K562 (cell line): ENCODE results near the gene ENPP5. TPM values are rescaled to one million over a fixed set of nuclear protein-coding genes. Genes with fewer than 3 reads are reported as not detected.

Experiments
- ATAC-seq: fragments of 200-7000 bp; cut with Tn5 transposase; 3 replicates; pipeline ENCODE4 v1.9.1; 2020; ENCODE audit warnings: moderate library complexity
- BruUV-seq: library from RNA; stranded (reverse); fragments of 400-500 nt; replicated peaks from 2 replicates; lab custom pipeline; 2021; lab: Mats Ljungman, UMichigan
- CTCF ChIA-PET: fragments of 300-600 bp; formaldehyde crosslinking; extraction: SDS; loops from one replicate; lab custom pipeline; 2021; ENCODE audit warnings: low intra/inter-chr PET ratio; lab: Yijun Ruan, JAX
- POLR2A ChIA-PET: fragments of 300-600, 350-650 bp; sonication (Branson Sonifier 250); formaldehyde crosslinking; extraction: SDS; loops from one replicate; lab custom pipeline; 2021; ENCODE audit warnings: antibody characterized with exemption, inconsistent platforms; lab: Yijun Ruan, JAX
- DNase-seq, 4 experiments: peaks; one replicate each; pipeline versions ENCODE4 v3.0.0 to v3.0.0-alpha.2; 2011 to 2018; ENCODE audit warnings: low spot score in 3 of 4, mixed read lengths in 3 of 4; ENCODE audit errors: extremely low read depth in 1 of 4
- FAIRE-seq: peaks from 2 replicates; lab custom pipeline; 2011; peaks lifted over from hg19 to GRCh38; lab: Jason Lieb, UNC
- H2AFZ ChIP-seq: 2 replicates; pipeline ENCODE4 v1.6.0; 2011; ENCODE audit warnings: low read depth, low read length, control low read depth, inconsistent platforms
- H3K27ac ChIP-seq: fragments of 200-600 bp; 3 replicates; pipeline ENCODE4 v1.8.0; 2011; ENCODE audit warnings: low read depth, mild to moderate bottlenecking, control low read depth, inconsistent platforms, low read length, moderate library complexity, mixed read lengths; ENCODE audit errors: extremely low read depth
- H3K27me3 ChIP-seq, 2 experiments: fragments of 300-600 bp in 1 of 2; 2 replicates in 1 of 2; 3 replicates in 1 of 2; pipeline versions ENCODE4 v1.6.0 to v1.8.0; 2011; ENCODE audit warnings: inconsistent platforms in 2 of 2, low read length in 2 of 2, mild to moderate bottlenecking in 1 of 2, mixed read lengths in 1 of 2, moderate library complexity in 1 of 2; ENCODE audit not compliant: control insufficient read depth in 2 of 2, insufficient read depth in 2 of 2
- H3K36me3 ChIP-seq: fragments of 300-600 bp; 3 replicates; pipeline ENCODE4 v1.8.0; 2011; ENCODE audit warnings: mild to moderate bottlenecking, low read length, inconsistent platforms; ENCODE audit not compliant: control insufficient read depth, insufficient read depth
- H3K4me1 ChIP-seq, 2 experiments: fragments of 200-600 bp in 1 of 2; replicated peaks in 1 of 2; 2 replicates in 1 of 2; 3 replicates in 1 of 2; pipeline versions ENCODE4 v1.5.1 to v1.8.0; 2011; ENCODE audit warnings: inconsistent platforms in 2 of 2, low read length in 2 of 2, mild to moderate bottlenecking in 1 of 2, mixed read lengths in 1 of 2, moderate library complexity in 1 of 2; ENCODE audit not compliant: control insufficient read depth in 2 of 2, insufficient read depth in 2 of 2
- H3K4me2 ChIP-seq: 2 replicates; pipeline ENCODE4 v1.6.1; 2011; ENCODE audit warnings: low read length, control low read depth, inconsistent platforms, mixed read lengths; ENCODE audit not compliant: insufficient read depth
- H3K4me3 ChIP-seq: fragments of 200-600 bp; sonication (generic), shearing (Covaris generic); 2 replicates; pipeline ENCODE4 v1.5.1; 2016; ENCODE audit warnings: control low read depth, inconsistent platforms
- H3K79me2 ChIP-seq: fragments of 200-600 bp; 3 replicates; pipeline ENCODE4 v1.8.0; 2011; ENCODE audit warnings: low read length, inconsistent platforms; ENCODE audit not compliant: control insufficient read depth, insufficient read depth
- H3K9ac ChIP-seq, 2 experiments: 2 replicates each; pipeline versions ENCODE4 v1.6.0 to v1.6.1; 2011; ENCODE audit warnings: low read depth in 2 of 2, low read length in 2 of 2, control low read depth in 1 of 2, inconsistent platforms in 1 of 2, mild to moderate bottlenecking in 1 of 2, mixed read lengths in 1 of 2; ENCODE audit not compliant: insufficient read depth in 1 of 2
- H3K9me1 ChIP-seq: one replicate; pipeline ENCODE4 v1.6.0; 2011; ENCODE audit warnings: inconsistent platforms, mild to moderate bottlenecking, low read length, moderate library complexity; ENCODE audit not compliant: control insufficient read depth, insufficient read depth
- H3K9me3 ChIP-seq: replicated peaks from 2 replicates; pipeline ENCODE4 v1.5.1; 2011; ENCODE audit warnings: low read depth, low read length, inconsistent platforms; ENCODE audit not compliant: control insufficient read depth, insufficient read depth
- H4K20me1 ChIP-seq: replicated peaks from 2 replicates; pipeline ENCODE4 v1.6.1; 2011; ENCODE audit warnings: low read length, inconsistent platforms, mixed read lengths; ENCODE audit not compliant: control insufficient read depth, insufficient read depth
- CREBBP ChIP-seq: IDR thresholded peaks from one replicate; pipeline ENCODE4 v1.6.1; 2012; ENCODE audit warnings: low read depth, mild to moderate bottlenecking, control low read depth, inconsistent platforms, low read length
- CXXC5 ChIP-seq: fragments of 250-450 bp; sonication (Bioruptor Pico); IDR thresholded peaks from 2 replicates; pipeline ENCODE4 v1.8.0; 2022; ENCODE audit warnings: inconsistent platforms, mild to moderate bottlenecking, moderate library complexity
- HMG20A ChIP-seq: fragments of 450-650 bp; formaldehyde crosslinking; conservative IDR thresholded peaks from 2 replicates; pipeline ENCODE4 v1.4.0; 2020; ENCODE audit warnings: mild to moderate bottlenecking, mixed read lengths
- KDM1A ChIP-seq, 2 experiments: fragments of 450-650 bp; IDR thresholded peaks; 2 replicates each; pipeline ENCODE4 v1.6.1; 2016; ENCODE audit warnings: mild to moderate bottlenecking in 2 of 2
- NFE2L1 ChIP-seq: fragments of 450-650 bp; IDR thresholded peaks from 2 replicates; pipeline ENCODE4 v1.6.1; 2016; ENCODE audit warnings: missing genetic modification characterization, low read depth, mild to moderate bottlenecking, missing compliant biosample characterization, moderate library complexity, borderline replicate concordance
- NFIC ChIP-seq: fragments of 450-650 bp; IDR thresholded peaks from 2 replicates; pipeline ENCODE4 v1.6.1; 2017; ENCODE audit warnings: mild to moderate bottlenecking, inconsistent platforms
- NFRKB ChIP-seq: fragments of 450-650 bp; IDR thresholded peaks from 2 replicates; pipeline ENCODE4 v1.6.1; 2016; ENCODE audit warnings: low read depth
- RBBP5 ChIP-seq: fragments of 200-600 bp; sonication (generic); IDR thresholded peaks from 2 replicates; pipeline ENCODE4 v1.6.1; 2012; ENCODE audit warnings: borderline replicate concordance, mild to moderate bottlenecking, low read length, control low read depth, inconsistent platforms; ENCODE audit not compliant: insufficient read depth, poor library complexity, severe bottlenecking
- SP1 ChIP-seq: sonication (generic); formaldehyde crosslinking; IDR thresholded peaks from 2 replicates; pipeline ENCODE4 v1.8.1; 2022; ENCODE audit warnings: mild to moderate bottlenecking, missing genetic modification reagents
- TARDBP ChIP-seq: fragments of 450-650 bp; IDR thresholded peaks from 2 replicates; pipeline ENCODE4 v1.6.1; 2016
- ZFX ChIP-seq: sonication (generic); formaldehyde crosslinking; IDR thresholded peaks from 2 replicates; pipeline ENCODE4 v1.8.0; 2022; ENCODE audit warnings: mild to moderate bottlenecking, missing genetic modification reagents, moderate library complexity
- ZNF174 ChIP-seq: fragments of 250-450 bp; sonication (Bioruptor Pico); IDR thresholded peaks from 2 replicates; pipeline ENCODE4 v1.4.0; 2020; ENCODE audit warnings: mild to moderate bottlenecking
- WGBS: fragments of 100-300 bp; shearing (Covaris generic); methylation state at CpG from one replicate; pipeline ENCODE4 v1.1.6; 2016; ENCODE audit warnings: low coverage, mixed read lengths; ENCODE audit not compliant: insufficient coverage; ENCODE audit errors: missing lambda C conversion rate; 5-methylcytosine and 5-hydroxymethylcytosine counted together
- in situ Hi-C: fragments of 300-500 bp; cut with MboI; formaldehyde crosslinking; loops from 4 replicates; pipeline ENCODE4 v1.15.0; 2018; ENCODE audit warnings: inconsistent platforms, mixed read lengths
- intact Hi-C: fragments of 100-400 bp; cut with micrococcal nuclease; formaldehyde crosslinking; loops from 2 replicates; pipeline ENCODE4 v1.14.2; 2022
- polyA plus RNA-seq, 8 experiments: library from polyadenylated mRNA; depleted of rRNA in 4 of 8; stranded (reverse) in 5 of 8; unstranded in 3 of 8; fragments of >200 nt; fragmentation: Nextera tagmentation in 2 of 8; fragmentation: Illumina TruSeq in 1 of 8; extraction: Ambion mirVana in 2 of 8; extraction: Trizol in 1 of 8; gene quantifications; 2 replicates each; pipeline versions ENCODE4 v1.2.1 to v1.2.3, GENCODE V29; 2011 to 2014; ENCODE audit warnings: inconsistent platforms in 1 of 8, missing spikeins in 1 of 8
- total RNA-seq, 7 experiments: library from RNA; depleted of rRNA in 6 of 7; stranded (reverse); fragments of >200 nt in 6 of 7; fragmentation: Illumina TruSeq in 2 of 7; extraction: Trizol in 2 of 7; gene quantifications; 2 replicates each; pipeline versions ENCODE4 v1.2.1 to v1.2.3, GENCODE V29; 2011 to 2021; ENCODE audit warnings: low replicate concordance in 1 of 7
- TF ChIP-seq, protein P1 (sequence below): fragments of 450-650 bp; IDR thresholded peaks from 2 replicates; pipeline ENCODE4 v1.6.1; 2016
- TF ChIP-seq, protein P2 (sequence below): fragments of 250-450 bp; sonication (Bioruptor Pico); IDR thresholded peaks from 2 replicates; pipeline ENCODE4 v1.5.0; 2020; ENCODE audit warnings: mild to moderate bottlenecking
- TF ChIP-seq, protein P3 (sequence below): fragments of 250-450 bp; sonication (Bioruptor Pico); IDR thresholded peaks from 2 replicates; pipeline ENCODE4 v1.8.0; 2022; ENCODE audit warnings: moderate library complexity, mild to moderate bottlenecking, inconsistent platforms

Gene ENPP5
- total and polyA plus RNA-seq, 9 of the 15 experiments (the other 6 are each of a cell fraction or from before 2014, with no cell fraction given), result not detected

DNA sequence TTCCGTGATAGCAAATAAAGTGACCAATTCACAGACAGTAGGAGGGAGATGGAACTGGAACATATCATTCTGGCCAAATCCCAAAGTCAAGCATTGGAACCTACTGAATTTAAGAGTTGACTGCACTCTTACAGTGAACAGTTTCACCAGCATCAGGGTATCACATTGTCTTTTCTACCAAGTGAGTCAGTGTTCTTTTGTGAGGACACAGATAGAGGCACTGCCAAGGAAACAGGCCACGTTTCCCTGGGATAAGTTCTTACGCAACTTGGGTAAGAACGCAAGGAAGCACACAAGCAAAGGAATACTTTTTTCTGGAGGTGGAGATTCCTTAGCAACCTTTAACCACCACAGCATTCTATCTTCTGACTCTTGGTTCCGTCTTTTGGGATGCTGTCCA lies 28.6 kb upstream of the ENPP5 start:
- DNase-seq (no peak), FAIRE-seq (no peak), ATAC-seq (no peak)
- no peaks in the 10 kb centered on the region for H3K27me3 ChIP-seq
- H3K9ac ChIP-seq, result no peak overlapping the region
- in situ Hi-C loops, result no loop called here
- no peaks in the 10 kb centered on the region for H3K36me3 ChIP-seq
- H3K79me2 ChIP-seq, result no peaks in the 10 kb centered on the region
- H3K9me3 ChIP-seq, result no peaks in the 10 kb centered on the region
- H3K4me1 ChIP-seq, result no peaks in the 10 kb centered on the region
- no TSS peak for BruUV-seq
- no peak overlapping the region for H3K4me2 ChIP-seq
- WGBS, result 2% methylated on average over 5 of the region's 5 CpGs
- ChIA-PET CTCF (no interaction called here), POLR2A (no interaction called here)
- TF ChIP-seq ZFX (CRISPR knock-in tag), result no peak
- no peak for TF ChIP-seq NFIC
- TF ChIP-seq ZNF174 (CRISPR knock-in tag), result no peak
- no peak overlapping the region for H3K4me3 ChIP-seq
- H2AFZ ChIP-seq, result no peak overlapping the region
- no peaks in the 10 kb centered on the region for H4K20me1 ChIP-seq
- intact Hi-C loops, result no loop called here
- H3K9me1 ChIP-seq, result no peaks in the 10 kb centered on the region
- H3K27ac ChIP-seq, result no peak overlapping the region

DNA sequence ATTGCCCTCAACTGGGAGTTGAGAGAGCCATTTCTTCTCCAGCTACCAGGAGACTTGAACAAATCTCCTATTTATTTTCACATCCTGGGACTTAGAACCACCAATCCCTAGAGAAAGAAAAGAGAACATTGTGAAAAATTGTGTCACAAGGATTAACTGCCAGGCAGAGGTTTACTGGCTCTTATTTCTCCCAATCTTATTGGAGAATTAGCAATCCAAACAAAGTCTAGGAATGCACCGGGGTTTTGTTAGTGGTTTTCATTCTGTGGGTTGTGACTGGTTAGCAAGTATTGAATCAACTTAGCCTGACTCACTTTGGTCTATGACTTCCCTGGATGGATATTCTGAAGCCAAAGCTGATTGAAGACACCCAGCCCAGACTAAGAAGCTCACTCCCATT lies 21.2 kb upstream of the ENPP5 start:
- ATAC-seq (no peak), FAIRE-seq (no peak), DNase-seq (no peak)
- Histone ChIP-seq H2AFZ (no peak overlapping the region), H3K27me3 (no peaks in the 10 kb centered on the region; a peak in 1 of 5 replicates), H3K9me1 (no peaks in the 10 kb centered on the region), H3K36me3 (no peaks in the 10 kb centered on the region), H3K4me1 (no peaks in the 10 kb centered on the region), H3K9ac (no peak overlapping the region), H3K9me3 (no peaks in the 10 kb centered on the region), H3K4me2 (no peak overlapping the region), H4K20me1 (no peaks in the 10 kb centered on the region), H3K79me2 (no peaks in the 10 kb centered on the region), H3K27ac (no peak overlapping the region), H3K4me3 (no peak overlapping the region)
- intact Hi-C loops (no loop called here), in situ Hi-C loops (no loop called here)
- 0% methylated on average over 1 of the region's 1 CpG for WGBS
- CTCF ChIA-PET, result no interaction called here
- POLR2A ChIA-PET, result no interaction called here
- no TSS peak for BruUV-seq
- no peak for TF ChIP-seq CXXC5 (CRISPR knock-in tag)
- TF ChIP-seq NFE2L1 (tag), result no peak
- no peak for TF ChIP-seq SP1 (CRISPR knock-in tag)
- no peak for TF ChIP-seq HMG20A (CRISPR knock-in tag)
- TF ChIP-seq, protein P1, sequence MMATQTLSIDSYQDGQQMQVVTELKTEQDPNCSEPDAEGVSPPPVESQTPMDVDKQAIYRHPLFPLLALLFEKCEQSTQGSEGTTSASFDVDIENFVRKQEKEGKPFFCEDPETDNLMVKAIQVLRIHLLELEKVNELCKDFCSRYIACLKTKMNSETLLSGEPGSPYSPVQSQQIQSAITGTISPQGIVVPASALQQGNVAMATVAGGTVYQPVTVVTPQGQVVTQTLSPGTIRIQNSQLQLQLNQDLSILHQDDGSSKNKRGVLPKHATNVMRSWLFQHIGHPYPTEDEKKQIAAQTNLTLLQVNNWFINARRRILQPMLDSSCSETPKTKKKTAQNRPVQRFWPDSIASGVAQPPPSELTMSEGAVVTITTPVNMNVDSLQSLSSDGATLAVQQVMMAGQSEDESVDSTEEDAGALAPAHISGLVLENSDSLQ, result no peak
- no peak for TF ChIP-seq TARDBP
- no peak for TF ChIP-seq RBBP5
- no peak for TF ChIP-seq CREBBP
- no peak for TF ChIP-seq KDM1A (IDR thresholded peaks at IDR 0.05)
- TF ChIP-seq, protein P2, sequence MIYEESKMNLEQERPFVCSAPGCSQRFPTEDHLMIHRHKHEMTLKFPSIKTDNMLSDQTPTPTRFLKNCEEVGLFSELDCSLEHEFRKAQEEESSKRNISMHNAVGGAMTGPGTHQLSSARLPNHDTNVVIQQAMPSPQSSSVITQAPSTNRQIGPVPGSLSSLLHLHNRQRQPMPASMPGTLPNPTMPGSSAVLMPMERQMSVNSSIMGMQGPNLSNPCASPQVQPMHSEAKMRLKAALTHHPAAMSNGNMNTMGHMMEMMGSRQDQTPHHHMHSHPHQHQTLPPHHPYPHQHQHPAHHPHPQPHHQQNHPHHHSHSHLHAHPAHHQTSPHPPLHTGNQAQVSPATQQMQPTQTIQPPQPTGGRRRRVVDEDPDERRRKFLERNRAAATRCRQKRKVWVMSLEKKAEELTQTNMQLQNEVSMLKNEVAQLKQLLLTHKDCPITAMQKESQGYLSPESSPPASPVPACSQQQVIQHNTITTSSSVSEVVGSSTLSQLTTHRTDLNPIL (CRISPR knock-in tag), result no peak
- no peak for TF ChIP-seq NFRKB
- TF ChIP-seq, protein P3, sequence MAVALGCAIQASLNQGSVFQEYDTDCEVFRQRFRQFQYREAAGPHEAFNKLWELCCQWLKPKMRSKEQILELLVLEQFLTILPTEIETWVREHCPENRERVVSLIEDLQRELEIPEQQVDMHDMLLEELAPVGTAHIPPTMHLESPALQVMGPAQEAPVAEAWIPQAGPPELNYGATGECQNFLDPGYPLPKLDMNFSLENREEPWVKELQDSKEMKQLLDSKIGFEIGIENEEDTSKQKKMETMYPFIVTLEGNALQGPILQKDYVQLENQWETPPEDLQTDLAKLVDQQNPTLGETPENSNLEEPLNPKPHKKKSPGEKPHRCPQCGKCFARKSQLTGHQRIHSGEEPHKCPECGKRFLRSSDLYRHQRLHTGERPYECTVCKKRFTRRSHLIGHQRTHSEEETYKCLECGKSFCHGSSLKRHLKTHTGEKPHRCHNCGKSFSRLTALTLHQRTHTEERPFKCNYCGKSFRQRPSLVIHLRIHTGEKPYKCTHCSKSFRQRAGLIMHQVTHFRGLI, result no peak
